ENCODE data around the gene OGA.
A peak's percentile ranks its signal among the peaks of the same experiment; 100 is the strongest.
"Not testable (repeated sequence)": the region's sequence is repeated elsewhere in the genome, so short reads cannot be mapped to it uniquely, and the experiment has no call there.

Gene OGA

GRCh38 chr10:101797403-101798059, 20.7 kb downstream of the OGA start:
- FAIRE-seq (peak; percentile 44), DNase-seq (ENCODE audit: insufficient read length, low spot score) (no peak)
- TF ChIP-seq CTCF (IDR thresholded peaks at IDR 0.05; ENCODE audit: insufficient read depth, missing control alignments), result no peak

- FAIRE-seq (no peak), DNase-seq (ENCODE audit: insufficient read length, low spot score) (no peak)
- no peak for TF ChIP-seq CTCF (IDR thresholded peaks at IDR 0.05; ENCODE audit: insufficient read depth, missing control alignments)
Measured at GRCh38 chr10:101793526-101793925, 24.7 kb downstream of the OGA start.

GRCh38 chr10:101789686-101790085, 28.6 kb downstream of the OGA start:
- FAIRE-seq, result no peak
- no peak for TF ChIP-seq CTCF (IDR thresholded peaks at IDR 0.05; ENCODE audit: insufficient read depth, missing control alignments)

GRCh38 chr10:101789231-101789630, 29.0 kb downstream of the OGA start:
- not testable (repeated sequence) for FAIRE-seq; DNase-seq (ENCODE audit: insufficient read length, low spot score)

More at GRCh38 chr10:101789686-101790085, 28.6 kb downstream of the OGA start:
- DNase-seq (ENCODE audit: insufficient read length, low spot score), result no peak

- no peak for TF ChIP-seq CTCF (IDR thresholded peaks at IDR 0.05; ENCODE audit: insufficient read depth, missing control alignments)
- no peak for FAIRE-seq
- no peak for DNase-seq (ENCODE audit: insufficient read length, low spot score)
Measured at GRCh38 chr10:101785801-101786200, 32.4 kb downstream of the OGA start.

- DNase-seq (ENCODE audit: insufficient read length, low spot score) (no peak), FAIRE-seq (no peak)
- no peak for TF ChIP-seq CTCF (IDR thresholded peaks at IDR 0.05; ENCODE audit: insufficient read depth, missing control alignments)
Measured at GRCh38 chr10:101784558-101784957, 33.7 kb downstream of the OGA start.

- no peak for FAIRE-seq
- no peak for TF ChIP-seq CTCF (IDR thresholded peaks at IDR 0.05; ENCODE audit: insufficient read depth, missing control alignments)
Measured at GRCh38 chr10:101783736-101784118, 34.5 kb downstream of the OGA start.

More at GRCh38 chr10:101783736-101784118, 34.5 kb downstream of the OGA start:
- DNase-seq (ENCODE audit: insufficient read length, low spot score), result no peak
